Stimulated activated CD4-positive, alpha-beta T cell treated with anti-CD3 and anti-CD28 coated beads, TNF-alpha, amount 100 ng/mL, for 4 hours (primary cell): ENCODE measurements around the gene KTI12.
"Not testable (repeated sequence)": the region's sequence is repeated elsewhere in the genome, so short reads cannot be mapped to it uniquely, and the experiment has no call there.

Source experiments
- DNase-seq, 3 experiments: peaks; one replicate each; pipeline ENCODE4 v3.0.0-alpha.2; 2020; ENCODE audit warnings: low read depth in 3 of 3

KTI12 gene

GRCh38 chr1:52037909-52038308 lies 4.3 kb upstream of the KTI12 start:
- DNase-seq = no peak

GRCh38 chr1:52037402-52037814 lies 3.8 kb upstream of the KTI12 start:
- DNase-seq = no peak

GRCh38 chr1:52034050-52034384 lies 407 bp upstream of the KTI12 start:
- DNase-seq = no peak

- DNase-seq = no peak
Measured at GRCh38 chr1:52032785-52033131, 852 bp downstream of the KTI12 start.

GRCh38 chr1:52032124-52032784 lies 1.4 kb downstream of the KTI12 start:
- no peak for DNase-seq

- DNase-seq = not testable (repeated sequence)
Measured at GRCh38 chr1:52028839-52029238, 4.8 kb downstream of the KTI12 start.

- no peak for DNase-seq
Measured at GRCh38 chr1:52028328-52028727, 5.3 kb downstream of the KTI12 start.

- DNase-seq = no peak
Measured at GRCh38 chr1:52026278-52026677, 7.3 kb downstream of the KTI12 start.

- DNase-seq = no peak
Measured at GRCh38 chr1:52022133-52022532, 11.5 kb downstream of the KTI12 start.

GRCh38 chr1:52008071-52008809 lies 25.4 kb downstream of the KTI12 start:
- no peak for DNase-seq

GRCh38 chr1:52007215-52008002 lies 26.2 kb downstream of the KTI12 start:
- DNase-seq = no peak

- DNase-seq = not testable (repeated sequence)
Measured at GRCh38 chr1:52006081-52006553, 27.5 kb downstream of the KTI12 start.

- DNase-seq = not testable (repeated sequence)
Measured at GRCh38 chr1:52005548-52005947, 28.1 kb downstream of the KTI12 start.

- DNase-seq = no peak
Measured at GRCh38 chr1:52003877-52004276, 29.7 kb downstream of the KTI12 start.

- DNase-seq = peak in 1 of 3 experiments; percentile 23
Measured at GRCh38 chr1:52002038-52002917, 31.3 kb downstream of the KTI12 start.

- no peak for DNase-seq
Measured at GRCh38 chr1:51998701-51999100, 34.9 kb downstream of the KTI12 start.

GRCh38 chr1:51997974-51998382 lies 35.6 kb downstream of the KTI12 start:
- no peak for DNase-seq

- DNase-seq = peak; percentile 70 to 83 (median 76)
Measured at GRCh38 chr1:51990478-51990965, 43.1 kb downstream of the KTI12 start, which contains the start of gene RAB3B. TSS of gene RAB3B (minus strand) at chr1:51990700. CDS start at chr1:51977117, 13,583 bp downstream.

- DNase-seq = peak in 1 of 3 experiments; percentile 6
Measured at GRCh38 chr1:51989582-51990477, 43.8 kb downstream of the KTI12 start.

GRCh38 chr1:51988254-51988653 lies 45.4 kb downstream of the KTI12 start:
- no peak for DNase-seq
